Body of pancreas (tissue), 4 donors: ENCODE results near the gene PCK1.

ENCODE experiments used
- POLR2A ChIP-seq, 3 donors: fragments of 450-650 bp; IDR thresholded peaks; one replicate each; pipeline ENCODE4 v1.6.1; 2016; ENCODE audit warnings: antibody characterized with exemption in 3 of 3, mild to moderate bottlenecking in 2 of 3
- TF ChIP-seq, protein P1 (sequence below), 7 experiments: fragments of 450-650 bp in 4 of 7; fragments of 200-600 bp in 3 of 7; sonication (generic) in 3 of 7; IDR thresholded peaks; one replicate each; pipeline ENCODE4 v1.5.1; 2016 to 2019; ENCODE audit warnings: antibody characterized with exemption in 7 of 7

DNA sequence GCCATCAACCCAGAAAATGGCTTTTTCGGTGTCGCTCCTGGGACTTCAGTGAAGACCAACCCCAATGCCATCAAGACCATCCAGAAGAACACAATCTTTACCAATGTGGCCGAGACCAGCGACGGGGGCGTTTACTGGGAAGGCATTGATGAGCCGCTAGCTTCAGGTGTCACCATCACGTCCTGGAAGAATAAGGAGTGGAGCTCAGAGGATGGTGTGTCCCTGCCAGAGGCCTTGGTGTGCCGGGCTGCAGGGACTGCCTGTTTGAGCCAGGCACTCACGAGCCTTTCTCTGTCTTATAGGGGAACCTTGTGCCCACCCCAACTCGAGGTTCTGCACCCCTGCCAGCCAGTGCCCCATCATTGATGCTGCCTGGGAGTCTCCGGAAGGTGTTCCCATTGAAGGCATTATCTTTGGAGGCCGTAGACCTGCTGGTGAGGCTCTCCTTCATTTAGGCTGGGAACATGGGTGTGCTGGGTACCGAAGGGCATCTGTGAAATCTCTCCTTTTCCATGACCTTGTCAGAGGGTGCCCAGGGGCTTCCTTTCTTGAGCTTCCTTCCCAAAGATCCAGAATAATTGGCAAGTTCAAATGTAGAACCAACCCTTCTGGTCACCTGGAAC lies 3.4 kb downstream of the PCK1 start:
- TF ChIP-seq, protein P1, sequence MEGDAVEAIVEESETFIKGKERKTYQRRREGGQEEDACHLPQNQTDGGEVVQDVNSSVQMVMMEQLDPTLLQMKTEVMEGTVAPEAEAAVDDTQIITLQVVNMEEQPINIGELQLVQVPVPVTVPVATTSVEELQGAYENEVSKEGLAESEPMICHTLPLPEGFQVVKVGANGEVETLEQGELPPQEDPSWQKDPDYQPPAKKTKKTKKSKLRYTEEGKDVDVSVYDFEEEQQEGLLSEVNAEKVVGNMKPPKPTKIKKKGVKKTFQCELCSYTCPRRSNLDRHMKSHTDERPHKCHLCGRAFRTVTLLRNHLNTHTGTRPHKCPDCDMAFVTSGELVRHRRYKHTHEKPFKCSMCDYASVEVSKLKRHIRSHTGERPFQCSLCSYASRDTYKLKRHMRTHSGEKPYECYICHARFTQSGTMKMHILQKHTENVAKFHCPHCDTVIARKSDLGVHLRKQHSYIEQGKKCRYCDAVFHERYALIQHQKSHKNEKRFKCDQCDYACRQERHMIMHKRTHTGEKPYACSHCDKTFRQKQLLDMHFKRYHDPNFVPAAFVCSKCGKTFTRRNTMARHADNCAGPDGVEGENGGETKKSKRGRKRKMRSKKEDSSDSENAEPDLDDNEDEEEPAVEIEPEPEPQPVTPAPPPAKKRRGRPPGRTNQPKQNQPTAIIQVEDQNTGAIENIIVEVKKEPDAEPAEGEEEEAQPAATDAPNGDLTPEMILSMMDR (IDR thresholded peaks at IDR 0.05), result no peak
- no peak for TF ChIP-seq POLR2A (IDR thresholded peaks at IDR 0.05)
